ENCODE data around the gene FGD4.

Gene FGD4

DNA sequence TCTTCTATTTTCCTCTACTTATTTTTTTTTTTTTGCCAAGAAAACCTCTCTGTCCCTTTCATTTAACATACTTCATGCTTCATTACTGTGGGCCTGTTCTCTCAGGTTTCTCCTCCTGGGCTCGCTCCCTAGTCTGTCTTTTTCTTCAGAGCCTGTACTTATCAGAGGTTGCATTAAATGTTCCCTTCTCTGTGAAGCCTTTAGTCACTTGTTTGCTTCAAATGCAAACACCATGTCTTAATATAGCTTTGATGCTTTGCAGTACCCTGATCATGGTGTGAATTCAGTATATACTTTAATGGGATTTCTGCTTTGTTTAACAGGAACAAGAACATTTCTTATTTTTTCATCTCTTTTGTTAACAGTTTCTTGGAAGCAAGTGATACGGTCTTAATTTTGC is 207.1 kb downstream of the FGD4 start:
- no peak for DNase-seq (ENCODE audit: low read depth)

DNA sequence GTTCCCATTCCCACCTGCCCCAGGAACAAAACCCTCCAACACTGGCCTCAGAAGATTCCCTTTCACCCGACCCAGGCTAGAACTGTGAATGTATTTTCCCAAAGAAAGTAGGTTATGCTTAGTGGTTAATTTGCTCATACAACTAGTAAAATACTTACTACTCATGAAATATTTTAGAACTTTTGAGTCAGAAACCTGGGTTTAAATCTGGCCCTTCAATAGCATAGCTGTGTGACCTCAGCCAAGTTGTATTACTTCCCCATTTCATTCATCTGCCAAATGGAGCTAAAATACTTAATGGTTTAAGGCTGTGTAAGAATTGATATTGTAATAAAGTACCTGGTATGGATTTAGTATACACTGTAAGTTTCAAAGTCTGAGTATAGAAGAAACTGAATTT is 210.6 kb downstream of the FGD4 start:
- no peak for DNase-seq (ENCODE audit: low read depth)

DNA sequence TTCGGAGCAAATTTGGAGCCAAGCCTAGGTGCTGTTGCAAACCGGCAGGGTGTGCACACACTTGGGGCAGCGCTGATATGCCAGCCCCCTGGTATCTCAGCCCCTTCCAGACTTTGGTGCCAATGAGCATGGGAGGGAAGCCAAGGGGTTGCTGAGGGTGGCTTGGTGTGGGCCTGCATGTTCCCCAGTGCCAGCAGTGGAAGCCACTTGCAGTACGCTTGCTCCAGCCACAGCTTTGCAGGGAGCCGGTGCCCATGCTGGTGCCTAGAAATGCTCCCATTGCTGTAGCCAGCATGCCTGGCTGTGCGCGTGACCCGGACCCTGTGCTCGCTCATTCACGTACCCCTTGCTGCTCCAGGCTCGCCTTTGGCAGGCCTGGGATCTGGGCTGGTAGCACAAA is 212.6 kb downstream of the FGD4 start:
- DNase-seq (ENCODE audit: low read depth), result no peak

DNA sequence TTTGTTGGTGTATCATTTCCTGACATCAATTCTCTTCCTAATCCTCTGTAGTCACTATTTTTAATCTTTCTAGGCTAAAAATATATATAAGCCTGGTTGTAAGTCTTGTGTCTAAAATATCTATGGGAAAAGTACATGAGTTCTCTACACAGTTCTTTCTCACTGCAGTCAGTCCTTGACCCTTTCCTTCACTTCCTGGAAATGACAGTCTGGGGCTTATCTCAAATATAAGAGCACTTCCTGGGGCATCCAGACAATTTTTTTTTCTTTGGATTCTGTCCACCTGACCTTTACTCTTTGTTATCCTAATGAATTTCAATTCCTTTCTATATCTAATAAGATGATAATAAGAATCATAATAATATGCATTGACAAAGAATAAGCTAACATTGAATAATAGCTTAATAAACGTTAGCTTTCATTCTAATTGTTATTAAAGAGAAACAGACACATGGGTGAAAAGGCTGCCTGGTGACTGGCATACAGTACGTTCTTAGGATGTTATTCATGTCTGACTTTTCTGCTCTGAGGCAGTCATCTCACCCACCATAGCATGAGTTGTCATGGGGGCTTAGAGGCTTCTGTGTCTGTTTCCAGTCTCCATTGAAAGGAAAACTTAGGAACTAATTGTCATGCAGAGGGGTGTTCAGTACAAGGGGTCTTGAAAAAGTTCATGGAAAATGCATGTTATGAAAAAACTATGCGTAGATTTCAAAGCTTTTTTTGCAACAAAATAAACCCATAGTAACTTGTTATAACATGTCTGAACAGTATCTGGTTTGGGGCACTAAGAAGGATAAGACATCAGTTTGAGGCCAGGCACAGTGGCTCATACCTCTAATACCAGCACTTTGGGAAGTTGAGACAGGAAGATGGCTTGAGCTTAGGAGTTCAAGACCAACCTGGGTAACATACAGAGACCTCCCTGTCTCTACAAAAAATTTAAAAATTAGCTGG is 213.6 kb downstream of the FGD4 start:
- no peak for DNase-seq (ENCODE audit: low read depth)

DNA sequence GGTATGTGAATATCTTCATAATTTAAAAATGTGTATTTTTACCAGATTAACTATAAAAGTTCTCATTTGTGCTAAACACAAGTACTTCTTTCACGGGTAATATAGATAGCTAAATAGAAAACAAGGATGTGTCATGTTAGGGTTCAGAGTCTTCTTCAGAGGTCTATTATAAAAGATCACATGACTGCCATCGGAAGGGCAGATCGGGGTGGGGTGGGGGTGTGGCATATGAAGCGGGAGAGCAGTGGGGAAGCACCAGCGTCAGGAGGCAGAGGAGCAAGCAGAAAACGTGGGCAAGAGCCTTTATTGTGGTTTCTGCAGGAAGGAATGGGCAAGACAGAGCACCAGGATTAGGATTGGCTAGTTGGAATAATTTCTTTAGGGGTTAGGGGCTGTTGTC is 216.1 kb downstream of the FGD4 start:
- no peak for DNase-seq (ENCODE audit: low read depth)

DNA sequence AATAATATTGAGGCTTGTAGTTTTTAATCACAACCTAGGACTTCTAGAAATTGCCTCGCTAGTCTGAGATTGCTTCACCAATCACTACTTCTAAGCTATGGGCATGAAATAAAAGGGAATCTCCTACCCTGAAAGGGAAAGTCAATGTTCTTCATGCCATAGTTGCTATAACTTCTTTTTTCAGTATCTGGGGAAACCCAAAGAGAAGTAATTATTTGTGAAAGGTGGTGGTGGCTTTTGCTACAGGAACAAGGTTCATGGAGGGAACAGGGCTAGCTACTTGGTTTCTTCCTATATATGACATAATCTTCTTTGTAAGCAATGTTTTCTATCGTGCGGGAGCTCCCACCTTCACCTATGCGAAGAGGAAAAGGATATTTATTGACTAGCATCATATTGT is 218.2 kb downstream of the FGD4 start:
- DNase-seq (ENCODE audit: low read depth), result no peak

DNA sequence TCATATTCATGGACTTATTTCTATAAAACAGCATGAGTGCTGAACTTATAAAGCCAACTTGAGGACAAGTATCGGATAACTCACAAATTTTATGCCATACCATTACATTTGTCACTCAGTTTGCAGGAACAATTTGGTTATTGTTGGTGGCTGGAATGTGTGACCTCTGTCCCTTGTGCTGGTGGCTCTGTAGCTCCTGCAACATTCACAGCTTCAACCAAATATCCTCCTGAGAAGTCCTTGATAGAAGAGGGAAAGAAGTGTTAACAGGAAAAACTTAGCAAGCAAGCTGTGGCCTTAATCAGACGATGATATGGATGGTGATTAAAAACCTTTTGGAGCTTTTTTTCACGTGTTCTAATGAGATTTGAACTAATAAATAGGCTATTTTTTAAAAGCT is 218.8 kb downstream of the FGD4 start:
- DNase-seq (ENCODE audit: low read depth), result no peak

DNA sequence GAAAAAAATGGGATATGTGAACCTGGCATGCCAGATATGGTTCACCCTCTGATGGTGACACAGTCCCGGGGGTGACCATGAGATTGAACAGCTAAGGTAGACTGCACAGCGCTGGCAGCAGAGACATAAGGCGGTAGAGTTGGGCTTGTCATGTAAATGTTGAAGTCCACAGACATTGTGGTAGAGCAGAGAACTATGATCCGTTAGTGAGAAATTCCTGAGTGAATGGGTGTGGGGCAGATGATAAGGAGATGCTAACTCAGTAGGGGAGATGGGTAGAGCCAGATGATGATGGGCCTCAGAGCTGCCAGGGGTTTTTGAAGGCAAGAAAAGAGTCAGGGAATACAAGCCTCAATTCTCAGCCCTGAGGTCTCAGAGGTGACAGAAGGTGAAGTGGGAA is 228.6 kb downstream of the FGD4 start:
- no peak for DNase-seq (ENCODE audit: low read depth)

DNA sequence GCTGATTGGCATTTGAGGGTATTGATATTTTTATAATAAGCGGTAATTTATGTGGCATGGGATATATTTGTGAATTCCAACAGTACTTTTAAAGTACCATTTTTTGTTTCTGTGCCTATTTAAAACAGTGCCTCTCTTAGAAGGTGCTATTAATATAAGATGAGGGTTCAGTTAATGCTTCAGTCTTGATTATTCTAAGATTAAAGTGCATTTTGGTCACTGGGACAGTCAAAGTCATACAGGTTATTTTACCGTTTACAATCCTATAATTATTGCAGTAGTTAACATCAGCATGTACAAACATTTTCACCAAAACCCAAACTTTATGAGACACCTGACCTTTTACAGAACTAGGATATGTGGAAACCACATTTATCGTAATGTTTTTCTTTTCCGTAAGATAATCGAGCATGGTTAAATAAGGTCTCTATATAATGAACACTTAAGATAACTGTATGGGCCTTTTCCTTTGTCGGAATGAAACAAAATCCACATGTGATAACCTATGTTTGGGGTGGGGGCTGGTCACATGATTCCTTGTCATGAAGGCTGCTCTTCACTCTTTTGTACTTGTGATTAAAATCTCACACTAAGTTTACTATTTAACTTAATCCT is 242.0 kb downstream of the FGD4 start:
- no peak for DNase-seq (ENCODE audit: low read depth)

DNA sequence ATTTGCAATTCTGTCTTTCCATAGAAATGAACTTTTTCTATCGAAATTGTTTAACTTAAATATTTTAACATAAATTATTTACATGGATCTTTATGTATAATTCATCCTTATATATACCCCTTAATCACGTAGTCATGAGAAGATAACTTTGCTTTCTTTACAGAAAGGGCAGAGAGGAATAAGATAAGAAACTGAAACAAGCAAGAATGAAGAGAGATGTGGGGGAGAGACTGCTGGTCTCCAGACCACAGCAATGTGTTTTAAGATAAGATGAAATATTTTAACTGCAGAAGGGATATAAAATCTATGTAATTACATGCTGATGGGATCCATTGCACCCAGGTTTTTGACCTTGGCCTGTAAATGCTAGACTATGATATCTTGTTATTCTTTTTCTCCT is 245.1 kb downstream of the FGD4 start:
- DNase-seq (ENCODE audit: low read depth), result no peak

DNA sequence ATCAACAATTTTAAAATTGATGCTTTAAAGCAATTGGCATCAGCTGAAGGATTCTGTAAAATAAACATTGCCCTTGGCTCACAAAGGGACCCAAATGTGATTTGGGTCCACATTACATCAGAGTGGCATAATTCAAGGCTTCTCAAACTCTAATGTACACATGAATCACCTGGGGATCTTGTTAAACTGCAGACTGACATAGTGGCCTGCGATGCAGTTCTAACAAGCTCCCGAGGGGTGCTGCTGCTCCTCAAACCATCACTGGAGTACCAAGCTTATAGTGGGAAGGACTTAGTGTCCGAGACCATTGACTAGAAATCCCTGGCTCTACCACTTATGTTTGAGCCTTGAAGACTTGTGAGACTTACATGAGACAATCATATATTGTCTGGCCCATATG is 247.9 kb downstream of the FGD4 start:
- no peak for DNase-seq (ENCODE audit: low read depth)

DNA sequence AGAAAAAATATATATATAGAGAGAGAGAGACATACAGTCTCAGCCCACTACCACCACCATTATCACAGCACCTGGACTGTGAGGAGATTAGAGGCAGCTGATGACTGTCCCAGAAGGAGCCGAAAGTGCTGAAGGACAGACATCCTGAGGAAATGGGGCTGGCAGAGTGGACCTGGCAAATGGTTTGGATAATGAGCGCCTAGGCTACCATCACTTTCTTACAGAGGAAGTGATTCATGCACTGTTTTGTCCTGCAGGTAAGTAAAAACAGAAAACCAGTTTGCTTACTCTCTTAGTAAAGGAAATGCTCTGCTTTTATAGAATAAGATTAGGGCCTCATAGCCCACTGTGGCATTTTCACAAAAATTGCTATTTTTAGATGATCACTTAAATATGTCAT is 251.2 kb downstream of the FGD4 start:
- DNase-seq (ENCODE audit: low read depth), result no peak

DNA sequence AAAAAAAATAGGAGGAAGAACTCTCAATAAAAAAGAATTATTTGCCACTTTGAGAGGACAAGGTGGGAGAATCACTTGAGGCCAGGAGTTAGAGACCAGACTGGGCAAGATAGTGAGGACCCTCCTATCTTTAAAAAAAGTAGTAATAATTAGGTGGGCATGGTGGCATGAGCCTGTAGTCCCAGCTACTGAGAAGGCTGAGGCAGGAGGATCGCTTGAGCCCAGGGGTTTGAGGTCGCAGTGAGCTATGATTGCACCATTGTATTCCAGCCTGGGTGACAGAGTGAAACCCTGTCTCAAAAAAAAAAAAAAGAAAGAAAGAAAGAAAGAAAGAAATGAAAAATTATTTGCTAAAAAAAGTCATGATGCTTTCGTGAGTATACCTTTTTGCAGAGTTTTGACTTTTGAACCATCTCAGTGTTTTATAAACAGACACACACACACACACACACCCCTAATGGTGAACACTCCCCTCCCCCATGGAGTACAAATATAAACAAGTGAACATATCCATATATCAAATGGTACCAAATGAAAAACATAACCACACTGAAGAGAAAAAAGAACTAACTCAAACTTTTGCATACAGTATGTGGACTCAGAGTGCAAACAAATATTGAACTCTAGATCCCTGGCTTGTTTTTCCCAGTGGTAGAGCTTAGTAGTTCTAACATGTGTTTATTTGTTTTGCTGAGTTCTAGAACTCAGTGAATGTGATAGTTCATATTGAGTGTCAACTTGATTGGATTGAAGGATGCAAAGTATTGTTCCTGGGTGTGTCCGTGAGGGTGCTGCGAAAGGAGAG is 252.0 kb downstream of the FGD4 start:
- no peak for DNase-seq (ENCODE audit: low read depth)

DNA sequence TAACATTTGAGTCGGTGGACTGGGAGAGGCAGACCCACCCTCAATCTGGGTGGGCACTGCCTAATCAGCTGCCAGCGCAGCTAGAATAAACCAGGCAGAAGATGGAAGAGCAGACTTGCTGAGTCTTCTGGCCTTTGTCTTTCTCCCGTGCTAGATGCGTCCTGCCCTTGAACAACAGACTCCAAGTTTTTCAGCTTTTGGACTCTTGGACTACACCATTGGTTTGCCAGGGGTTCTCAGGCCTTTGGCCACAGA is 252.5 kb downstream of the FGD4 start:
- no peak for DNase-seq (ENCODE audit: low read depth)

DNA sequence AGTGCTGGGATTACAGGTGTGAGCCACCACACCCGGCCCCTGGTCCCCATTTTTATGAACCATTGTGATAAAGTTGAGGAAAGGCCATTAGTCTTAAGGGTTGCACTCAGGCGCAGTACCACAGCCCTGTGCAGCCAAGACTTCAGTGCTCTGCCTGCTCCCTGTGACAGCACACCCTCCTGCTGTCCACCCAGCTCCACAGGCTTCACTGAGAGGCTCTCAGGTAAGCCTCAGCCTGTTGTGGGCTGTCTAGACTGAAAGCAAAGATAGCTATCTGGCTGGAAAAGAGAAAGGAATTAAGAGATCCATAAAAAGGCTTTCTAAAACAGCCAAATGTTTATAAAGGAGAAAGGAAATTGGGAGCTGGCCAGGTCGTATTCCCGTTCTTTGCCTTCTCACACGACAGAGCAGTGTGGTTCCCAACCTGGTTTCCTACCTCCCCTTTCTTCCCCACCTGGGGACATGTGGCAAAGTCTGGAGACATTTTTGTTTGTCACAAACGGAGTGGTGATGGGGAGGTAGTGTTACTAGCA is 260.6 kb downstream of the FGD4 start:
- no peak for DNase-seq (ENCODE audit: low read depth)

DNA sequence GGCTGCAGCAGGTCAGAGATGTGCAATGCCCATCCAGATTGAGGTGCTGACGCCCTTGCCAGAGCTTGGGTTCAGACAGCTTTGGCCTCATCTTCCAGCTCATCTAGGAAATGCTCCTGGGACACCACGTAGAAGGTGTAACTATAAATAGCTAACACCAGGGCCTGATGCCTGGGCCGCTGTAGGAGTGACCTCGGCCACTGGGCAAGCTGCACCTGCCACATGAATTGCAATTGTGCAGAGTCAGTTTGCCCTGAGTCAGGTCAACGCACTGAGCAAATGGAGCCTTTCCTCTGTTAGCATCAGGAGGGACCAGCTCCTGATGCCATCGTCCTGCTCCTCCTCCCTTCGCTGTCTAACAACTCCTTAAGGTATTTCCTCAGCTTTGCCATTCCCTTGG is 262.3 kb downstream of the FGD4 start:
- DNase-seq (ENCODE audit: low read depth), result no peak

DNA sequence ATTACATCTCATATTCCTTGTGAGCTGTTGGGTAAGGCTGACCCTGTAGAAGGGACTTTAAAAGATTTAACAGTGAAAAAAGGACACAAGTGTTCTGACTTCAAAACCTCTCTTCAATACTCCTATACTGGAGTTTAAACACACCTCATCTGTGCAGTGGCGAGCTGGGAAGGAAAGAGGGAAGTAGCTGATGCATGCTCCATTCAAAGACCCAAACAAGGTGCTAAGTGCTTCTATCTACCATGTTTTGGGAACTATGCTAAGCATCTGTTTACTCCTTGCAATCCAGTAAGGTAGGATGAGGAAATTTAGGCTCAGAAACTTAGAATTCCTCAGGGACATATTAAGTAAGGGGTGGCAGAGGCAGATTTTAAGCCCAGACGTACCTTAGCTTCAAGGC is 263.3 kb downstream of the FGD4 start:
- no peak for DNase-seq (ENCODE audit: low read depth)

DNA sequence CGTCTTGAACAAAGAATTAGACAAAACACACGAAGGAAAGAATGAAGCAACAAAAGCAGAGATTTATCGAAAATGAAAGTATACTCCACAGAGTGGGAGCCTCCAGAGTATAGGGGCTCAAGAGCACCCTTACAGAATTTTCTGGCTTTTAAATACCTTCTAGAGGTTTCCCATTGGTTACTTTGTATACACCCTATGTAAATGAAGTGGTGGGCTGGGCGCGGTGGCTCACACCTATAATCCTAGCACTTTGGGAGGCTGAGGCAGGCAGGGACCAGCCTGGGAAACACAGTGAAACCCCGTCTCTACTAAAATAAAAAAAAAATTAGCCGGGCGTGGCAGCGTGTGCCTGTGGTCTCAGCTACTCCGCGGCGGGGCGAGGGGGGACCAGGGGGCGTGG is 266.7 kb downstream of the FGD4 start:
- DNase-seq (ENCODE audit: low read depth), result no peak

DNA sequence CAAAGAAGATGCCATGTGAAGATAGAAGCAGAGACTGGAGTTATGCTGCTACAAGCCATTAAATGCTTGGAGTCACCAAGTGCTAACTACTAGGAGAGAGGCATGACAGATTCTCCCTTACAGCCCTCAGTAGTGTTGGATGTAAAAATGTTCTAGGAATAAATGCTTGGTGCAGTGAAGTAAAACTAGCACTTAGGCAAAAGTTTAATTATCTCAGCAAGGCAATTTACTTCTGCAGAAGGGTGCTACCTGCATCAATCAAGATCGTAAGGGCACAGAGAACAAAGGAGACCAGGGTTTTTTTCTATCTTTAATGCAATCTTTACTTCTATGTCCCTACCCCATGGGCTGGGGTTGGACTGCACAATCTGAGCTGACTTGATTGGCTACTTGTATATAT is 270.2 kb downstream of the FGD4 start:
- DNase-seq (ENCODE audit: low read depth), result no peak

DNA sequence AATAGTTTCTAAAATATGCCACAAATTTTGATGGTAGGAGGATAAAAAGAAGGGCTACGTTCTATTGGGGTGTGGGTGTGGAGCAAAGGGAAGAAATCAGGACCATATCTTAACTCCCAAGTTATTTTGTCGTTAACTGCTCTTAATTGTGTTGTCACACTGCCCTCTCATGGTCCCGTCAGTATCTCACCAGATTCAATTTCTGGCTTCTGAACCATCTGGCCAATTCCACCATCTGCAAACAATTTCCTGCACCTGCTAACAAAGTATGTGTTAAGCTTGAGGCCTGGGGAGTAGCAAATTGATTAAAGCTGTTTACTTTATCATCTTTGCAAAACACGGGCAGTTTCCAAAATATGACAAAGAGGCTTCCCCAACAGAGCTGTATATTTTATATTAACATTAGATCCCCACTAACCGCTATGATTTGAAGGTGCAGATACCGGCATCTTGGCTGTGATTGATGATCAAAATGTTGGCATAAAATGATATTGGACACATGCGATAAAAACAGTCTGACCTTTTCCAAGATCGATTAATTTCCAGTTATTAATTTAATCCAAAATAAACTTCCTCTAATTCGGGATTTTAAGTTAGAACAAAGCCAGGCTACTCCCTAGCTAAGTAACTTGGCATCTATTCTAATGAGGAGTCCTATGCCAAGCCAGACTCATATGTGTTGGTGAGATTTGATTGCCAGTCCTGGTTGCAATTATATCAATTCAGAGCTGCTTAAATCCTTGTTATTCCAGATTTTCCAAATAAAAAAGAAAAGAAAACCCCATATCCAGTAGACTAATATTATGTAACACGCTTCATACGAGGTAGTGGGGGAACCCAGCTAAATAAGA is 272.8 kb downstream of the FGD4 start:
- no peak for DNase-seq (ENCODE audit: low read depth)

DNA sequence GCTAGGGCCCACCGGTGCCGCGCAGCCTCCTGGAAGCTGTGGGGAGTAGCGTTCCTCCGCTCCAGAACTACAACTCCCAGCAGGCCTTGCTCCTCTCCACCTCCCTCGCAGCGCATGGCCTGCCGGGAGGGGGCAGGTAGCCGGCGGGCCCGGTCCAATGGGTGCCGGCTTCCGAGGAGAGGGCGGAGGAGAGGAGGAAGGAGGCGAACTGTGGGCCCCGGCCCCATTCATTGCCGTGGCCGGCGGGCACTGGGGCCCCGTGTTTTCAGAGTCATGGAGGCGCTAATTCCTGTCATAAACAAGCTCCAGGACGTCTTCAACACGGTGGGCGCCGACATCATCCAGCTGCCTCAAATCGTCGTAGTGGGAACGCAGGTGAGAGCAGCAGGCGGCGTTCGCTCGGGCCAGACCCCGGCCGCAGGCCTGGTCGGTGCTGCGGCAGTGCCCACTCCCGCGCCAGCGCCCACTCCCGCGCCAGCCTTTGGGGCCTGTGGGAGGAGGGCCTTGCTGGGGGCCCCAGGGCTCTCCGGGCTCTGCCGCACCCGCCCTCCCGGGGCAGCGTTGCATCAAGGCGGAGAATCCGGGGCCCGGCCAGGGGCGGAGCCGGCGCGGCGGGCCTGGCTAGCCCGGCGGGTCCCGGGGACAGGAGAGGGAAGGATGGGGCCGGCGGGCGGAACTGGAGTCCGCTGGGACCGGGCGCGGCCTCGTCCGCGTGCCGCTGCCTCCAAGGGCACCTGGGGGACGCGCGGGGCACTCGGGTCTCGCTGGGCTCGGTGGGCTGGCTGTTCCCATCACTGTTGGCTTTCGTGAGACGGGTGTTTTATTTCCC is 279.9 kb downstream of the FGD4 start, which contains the start of gene DNM1L:
Gene DNM1L (plus strand): TSS at position 211 of the 829 bp plus-strand sequence. CDS start 63 bp downstream, at position 274.
- peak; percentile 75 for DNase-seq (ENCODE audit: low read depth)
